GM23248 (cell line): ENCODE results near the gene PTGR3. TPM values are rescaled to one million over a fixed set of nuclear protein-coding genes. Genes with fewer than 3 reads are reported as not detected.

ENCODE experiments used
- DNase-seq: peaks from one replicate; pipeline ENCODE4 v3.0.0-alpha.2; 2015
- H2AFZ ChIP-seq: fragments of 200-600 bp; sonication (generic); 2 replicates; pipeline ENCODE4 v1.6.1; 2016; ENCODE audit warnings: antibody characterized with exemption
- H3F3A ChIP-seq: fragments of 200-600 bp; sonication (generic); 2 replicates; pipeline ENCODE4 v1.6.1; 2016; ENCODE audit warnings: mild to moderate bottlenecking, antibody characterized with exemption, mixed run types; ENCODE audit not compliant: insufficient read depth
- H3K27ac ChIP-seq: fragments of 200-600 bp; sonication (generic); 2 replicates; pipeline ENCODE4 v1.5.1; 2016; ENCODE audit warnings: mild to moderate bottlenecking
- H3K27me3 ChIP-seq: fragments of 200-600 bp; sonication (generic); replicated peaks from 2 replicates; pipeline ENCODE4 v1.6.1; 2016; ENCODE audit warnings: mild to moderate bottlenecking; ENCODE audit not compliant: insufficient read depth
- H3K36me3 ChIP-seq: fragments of 200-600 bp; sonication (generic); 2 replicates; pipeline ENCODE4 v1.6.1; 2016; ENCODE audit warnings: low read depth, mild to moderate bottlenecking
- H3K4me1 ChIP-seq: fragments of 200-600 bp; sonication (generic); 2 replicates; pipeline ENCODE4 v1.6.1; 2016; ENCODE audit warnings: mild to moderate bottlenecking; ENCODE audit not compliant: insufficient read depth
- H3K4me2 ChIP-seq: fragments of 200-600 bp; sonication (generic); one replicate; pipeline ENCODE4 v1.6.1; 2016; ENCODE audit warnings: mild to moderate bottlenecking; ENCODE audit not compliant: unreplicated experiment
- H3K4me3 ChIP-seq: fragments of 200-600 bp; sonication (generic); 2 replicates; pipeline ENCODE4 v1.5.1; 2016; ENCODE audit warnings: mild to moderate bottlenecking
- H3K79me2 ChIP-seq: fragments of 200-600 bp; sonication (generic); 2 replicates; pipeline ENCODE4 v1.6.1; 2016; ENCODE audit warnings: mild to moderate bottlenecking; ENCODE audit not compliant: insufficient read depth
- H3K9ac ChIP-seq: fragments of 200-600 bp; sonication (generic); 2 replicates; pipeline ENCODE4 v1.6.1; 2016; ENCODE audit warnings: mild to moderate bottlenecking
- H3K9me2 ChIP-seq: fragments of 200-600 bp; sonication (generic); 2 replicates; pipeline ENCODE4 v1.6.1; 2016; ENCODE audit warnings: mixed run types, mild to moderate bottlenecking, moderate library complexity; ENCODE audit not compliant: insufficient read depth
- H3K9me3 ChIP-seq: fragments of 200-600 bp; sonication (generic); one replicate; pipeline ENCODE4 v1.6.1; 2017; ENCODE audit warnings: low read depth
- H4K20me1 ChIP-seq: fragments of 200-600 bp; sonication (generic); 2 replicates; pipeline ENCODE4 v1.6.0; 2016; ENCODE audit not compliant: insufficient read depth
- EZH2 ChIP-seq: fragments of 200-600 bp; sonication (generic); IDR thresholded peaks from 2 replicates; pipeline ENCODE4 v1.6.1; 2018; ENCODE audit warnings: antibody characterized with exemption, mild to moderate bottlenecking; ENCODE audit not compliant: insufficient read depth, poor library complexity, severe bottlenecking
- EZH2phosphoT487 ChIP-seq: fragments of 200-600 bp; sonication (generic); IDR thresholded peaks from 2 replicates; pipeline ENCODE4 v1.6.1; 2018; ENCODE audit warnings: antibody characterized with exemption, moderate library complexity, mild to moderate bottlenecking, low read depth; ENCODE audit not compliant: insufficient read depth
- WGBS, 2 experiments: methylation state at CpG; one replicate each; pipeline ENCODE4 v1.1.6; 2015 to 2017; ENCODE audit warnings: low lambda C conversion rate in 2 of 2, low coverage in 1 of 2; ENCODE audit errors: missing lambda C conversion rate in 2 of 2; 5-methylcytosine and 5-hydroxymethylcytosine counted together
- in situ Hi-C: fragments of 300-500 bp; cut with MboI; formaldehyde crosslinking; loops from 2 replicates; pipeline ENCODE4 v1.15.0; 2020
- polyA plus RNA-seq: library from polyadenylated mRNA; unstranded; fragments of >200 nt; fragmentation: Nextera tagmentation; extraction: Ambion mirVana; gene quantifications from 2 replicates; pipeline ENCODE4 v1.2.1, GENCODE V29; 2016
- total RNA-seq: library from RNA; depleted of rRNA; stranded (reverse); fragments of >200 nt; shearing (Covaris generic); gene quantifications from 2 replicates; pipeline ENCODE4 v1.2.3, GENCODE V29; 2014

The PTGR3 gene
- total and polyA plus RNA-seq, 2 experiments from 2014 or later = 10.2 to 21.3 TPM

DNA sequence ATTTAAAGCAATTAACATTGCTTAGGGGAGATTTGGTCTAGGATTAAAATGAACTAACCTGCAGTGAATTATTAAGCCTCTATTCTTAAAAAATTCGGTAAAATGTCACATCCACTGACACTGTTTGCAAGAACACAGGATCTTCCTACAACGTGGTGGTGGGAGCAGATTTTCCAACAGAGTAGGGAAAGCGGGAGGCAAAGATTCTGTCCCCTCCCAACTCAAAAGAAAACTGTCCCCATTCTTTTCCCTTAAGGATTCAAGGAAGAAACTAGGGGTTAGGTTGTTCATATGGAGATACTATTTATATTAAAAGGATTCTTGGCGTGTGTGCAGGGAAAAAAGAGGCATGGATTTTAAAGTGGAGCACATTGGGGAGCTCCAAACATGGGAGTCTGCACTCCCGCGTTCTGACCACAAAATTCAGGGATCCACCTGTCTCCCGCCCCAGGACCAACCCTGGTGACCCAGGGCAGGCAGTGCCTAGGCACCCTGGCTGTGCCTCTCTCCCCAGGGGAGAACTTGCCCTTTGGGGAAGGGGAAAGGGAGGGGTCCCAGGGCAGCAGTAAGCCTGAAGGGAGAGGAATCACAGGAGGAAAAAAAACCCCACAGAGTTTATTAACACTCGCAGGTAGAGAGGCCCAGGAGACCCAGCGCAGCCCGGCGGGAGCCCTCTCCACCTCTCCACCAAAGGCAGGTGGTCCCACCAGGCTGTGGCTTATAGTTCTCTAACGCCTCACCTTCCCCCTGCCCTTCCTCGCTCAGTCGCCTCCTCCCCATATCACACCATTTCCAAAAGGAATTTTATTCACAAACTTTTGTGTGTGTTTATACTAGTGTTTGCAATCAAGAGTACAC lies 2.3 kb downstream of the PTGR3 start:
- Histone ChIP-seq H3K9ac (peak overlapping the region; percentile 83), H2AFZ (no peak overlapping the region), H3K4me2 (peak overlapping the region; percentile 88), H3K9me2 (no peaks in the 10 kb centered on the region), H3K4me1 (peaks cover 36% of the 10 kb centered on the region), H3K79me2 (peaks cover 67% of the 10 kb centered on the region), H3K36me3 (no peaks in the 10 kb centered on the region), H4K20me1 (no peaks in the 10 kb centered on the region), H3F3A (peaks cover 28% of the 10 kb centered on the region; the same call in 1 of the 2 replicates), H3K9me3 (no peaks in the 10 kb centered on the region), H3K4me3 (peak overlapping the region; percentile 92), H3K27ac (peak overlapping the region; percentile 78), H3K27me3 (no peaks in the 10 kb centered on the region)
- in situ Hi-C loops = loop anchor here (25.0 kb wide), 1 partner anchor 544 kb away; no protein-coding TSS in a partner anchor
- WGBS, 2 experiments = 79 to 82% methylated on average over 13 to 14 of the region's 14 CpGs
- DNase-seq = no peak
- TF ChIP-seq EZH2phosphoT487 (no peak), EZH2 (no peak)

- H3K4me3 ChIP-seq = 0 out of 2 replicates have a peak overlapping the region, but pooled peaks have one; percentile 10
- no peak for DNase-seq
- H3K4me2 ChIP-seq = no peak overlapping the region
- no peaks in the 10 kb centered on the region for H3K9me2 ChIP-seq
- H3K27ac ChIP-seq = no peak overlapping the region
- H3F3A ChIP-seq = peaks cover 27% of the 10 kb centered on the region; the same call in 1 of the 2 replicates
- no peak overlapping the region for H3K9ac ChIP-seq
- TF ChIP-seq EZH2 (no peak), EZH2phosphoT487 (no peak)
- H3K36me3 ChIP-seq = no peaks in the 10 kb centered on the region
- H4K20me1 ChIP-seq = no peaks in the 10 kb centered on the region
- in situ Hi-C loops = loop anchor here (25.0 kb wide), 1 partner anchor 543 kb away; no protein-coding TSS in a partner anchor
- H3K27me3 ChIP-seq = no peaks in the 10 kb centered on the region
- peaks cover 36% of the 10 kb centered on the region for H3K4me1 ChIP-seq
- H2AFZ ChIP-seq = no peak overlapping the region
- H3K9me3 ChIP-seq = no peaks in the 10 kb centered on the region
- WGBS, 2 experiments = 88 to 89% methylated on average over 14 to 16 of the region's 16 CpGs
- H3K79me2 ChIP-seq = peaks cover 77% of the 10 kb centered on the region
Observed at GRCh38 chr18:75205514-75206132, 3.3 kb downstream of the PTGR3 start.

- Histone ChIP-seq H2AFZ (peak overlapping the region; percentile 52; the same call in 1 of the 2 replicates), H3K36me3 (peaks cover 2% of the 10 kb centered on the region; the same call in 1 of the 2 replicates), H3K9ac (peak overlapping the region; percentile 52), H4K20me1 (no peaks in the 10 kb centered on the region), H3K27ac (no peak overlapping the region), H3F3A (peaks cover 22% of the 10 kb centered on the region; the same call in 1 of the 2 replicates), H3K79me2 (peaks cover 82% of the 10 kb centered on the region), H3K4me1 (peaks cover 31% of the 10 kb centered on the region), H3K9me3 (no peaks in the 10 kb centered on the region), H3K4me2 (peak overlapping the region; percentile 73), H3K27me3 (no peaks in the 10 kb centered on the region), H3K9me2 (no peaks in the 10 kb centered on the region), H3K4me3 (peak overlapping the region; percentile 54)
- TF ChIP-seq EZH2 = no peak
- TF ChIP-seq EZH2phosphoT487 = no peak
- WGBS, 2 experiments = 51 to 52% methylated on average over 54 to 68 of the region's 75 CpGs
- peak; percentile 45 for DNase-seq
- in situ Hi-C loops = loop anchor here (25.0 kb wide), 1 partner anchor 543 kb away; no protein-coding TSS in a partner anchor
Observed at GRCh38 chr18:75204732-75205513, 4.0 kb downstream of the PTGR3 start.

- 30 to 49% methylated on average over 23 to 35 of the region's 35 CpGs for WGBS, 2 experiments
- no peaks in the 10 kb centered on the region for H4K20me1 ChIP-seq
- no peaks in the 10 kb centered on the region for H3K9me3 ChIP-seq
- peaks cover 5% of the 10 kb centered on the region; the same call in 1 of the 2 replicates for H3K36me3 ChIP-seq
- TF ChIP-seq EZH2 (no peak), EZH2phosphoT487 (no peak)
- peak overlapping the region; percentile 73 for H3K4me2 ChIP-seq
- in situ Hi-C loops = loop anchor here (25.0 kb wide), 1 partner anchor 542 kb away; no protein-coding TSS in a partner anchor
- peak overlapping the region; percentile 52; the same call in 1 of the 2 replicates for H2AFZ ChIP-seq
- peak overlapping the region; percentile 54 for H3K4me3 ChIP-seq
- H3K4me1 ChIP-seq = peaks cover 30% of the 10 kb centered on the region
- peaks cover 22% of the 10 kb centered on the region; the same call in 1 of the 2 replicates for H3F3A ChIP-seq
- H3K79me2 ChIP-seq = peaks cover 88% of the 10 kb centered on the region
- H3K9me2 ChIP-seq = no peaks in the 10 kb centered on the region
- H3K9ac ChIP-seq = peak overlapping the region; percentile 52
- DNase-seq = peak; percentile 37
- no peaks in the 10 kb centered on the region for H3K27me3 ChIP-seq
- no peak overlapping the region for H3K27ac ChIP-seq
Observed at GRCh38 chr18:75204269-75204731, 4.6 kb downstream of the PTGR3 start.
